ENCODE data around the gene FLNC. TPM values are rescaled to one million over a fixed set of nuclear protein-coding genes. Genes with fewer than 3 reads are reported as not detected.

FLNC gene
- total and polyA plus RNA-seq, 2 of the 13 experiments (the other 11 are each of a cell fraction or from before 2014, with no cell fraction given), result 0.02 TPM; not detected in 1

GRCh38 chr7:128862571-128863432 is 32.6 kb downstream of the FLNC start, which contains the start of gene ATP6V1F (continued):
- no peak for TF ChIP-seq GTF3A (CRISPR knock-in tag; conservative IDR thresholded peaks at IDR 0.05)
- no peak for TF ChIP-seq ZNF709 (CRISPR knock-in tag; IDR thresholded peaks at IDR 0.05)
- TF ChIP-seq ZNF574 (CRISPR knock-in tag; IDR thresholded peaks at IDR 0.05), result peak; percentile 12; the same call in 1 of the 2 replicates
- 0 out of 2 replicates have a peak, but pooled peaks have one; percentile 74 for TF ChIP-seq MAZ (IDR thresholded peaks at IDR 0.05; ENCODE audit: borderline replicate concordance, low read depth, low read length)
- peak; percentile 51; the same call in 1 of the 2 replicates for TF ChIP-seq MAZ (CRISPR knock-in tag; IDR thresholded peaks at IDR 0.05; ENCODE audit: low read depth)
- TF ChIP-seq KDM1A (CRISPR knock-in tag; IDR thresholded peaks at IDR 0.05), result no peak
- no peak for TF ChIP-seq AFF4 (CRISPR knock-in tag; IDR thresholded peaks at IDR 0.05)
- TF ChIP-seq ZNF501 (CRISPR knock-in tag; IDR thresholded peaks at IDR 0.05), result peak; percentile 24; the same call in 1 of the 2 replicates
- TF ChIP-seq HMG20B (CRISPR knock-in tag; conservative IDR thresholded peaks at IDR 0.05), result no peak
- TF ChIP-seq ZNF674 (CRISPR knock-in tag; IDR thresholded peaks at IDR 0.05; ENCODE audit: low read depth), result no peak
- no peak for TF ChIP-seq PPARG (CRISPR knock-in tag; conservative IDR thresholded peaks at IDR 0.05)
- TF ChIP-seq HBP1 (CRISPR knock-in tag; IDR thresholded peaks at IDR 0.05; ENCODE audit: low read depth), result no peak; the same call in 1 of the 2 replicates
- no peak for TF ChIP-seq ZNF20 (CRISPR knock-in tag; IDR thresholded peaks at IDR 0.05)
- TF ChIP-seq ZNF253 (CRISPR knock-in tag; IDR thresholded peaks at IDR 0.05; ENCODE audit: borderline replicate concordance), result no peak
- TF ChIP-seq ZNF749 (CRISPR knock-in tag; IDR thresholded peaks at IDR 0.05; ENCODE audit: borderline replicate concordance), result no peak
- TF ChIP-seq ZNF616 (CRISPR knock-in tag; IDR thresholded peaks at IDR 0.05; ENCODE audit: low read depth), result no peak
- no peak for TF ChIP-seq ZNF468 (CRISPR knock-in tag; IDR thresholded peaks at IDR 0.05)
- peak; percentile 43; the same call in 1 of the 2 replicates for TF ChIP-seq ZNF788 (CRISPR knock-in tag; IDR thresholded peaks at IDR 0.05; ENCODE audit: borderline replicate concordance)
- TF ChIP-seq, protein P1, sequence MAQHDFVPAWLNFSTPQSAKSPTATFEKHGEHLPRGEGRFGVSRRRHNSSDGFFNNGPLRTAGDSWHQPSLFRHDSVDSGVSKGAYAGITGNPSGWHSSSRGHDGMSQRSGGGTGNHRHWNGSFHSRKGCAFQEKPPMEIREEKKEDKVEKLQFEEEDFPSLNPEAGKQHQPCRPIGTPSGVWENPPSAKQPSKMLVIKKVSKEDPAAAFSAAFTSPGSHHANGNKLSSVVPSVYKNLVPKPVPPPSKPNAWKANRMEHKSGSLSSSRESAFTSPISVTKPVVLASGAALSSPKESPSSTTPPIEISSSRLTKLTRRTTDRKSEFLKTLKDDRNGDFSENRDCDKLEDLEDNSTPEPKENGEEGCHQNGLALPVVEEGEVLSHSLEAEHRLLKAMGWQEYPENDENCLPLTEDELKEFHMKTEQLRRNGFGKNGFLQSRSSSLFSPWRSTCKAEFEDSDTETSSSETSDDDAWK (CRISPR knock-in tag; IDR thresholded peaks at IDR 0.05), result no peak
- no peak for TF ChIP-seq ZNF34 (CRISPR knock-in tag; IDR thresholded peaks at IDR 0.05; ENCODE audit: borderline replicate concordance)
